ENCODE measurements around the gene NDUFA5. TPM values are rescaled to one million over a fixed set of nuclear protein-coding genes. Genes with fewer than 3 reads are reported as not detected.
A peak's percentile ranks its signal among the peaks of the same experiment; 100 is the strongest.

NDUFA5 gene
- total RNA-seq, 2 donors from 2014 or later, result 48.6 to 52.3 TPM

GRCh38 chr7:123598657-123599056, 41.0 kb upstream of the NDUFA5 start:
- Histone ChIP-seq H3K27me3 (ENCODE audit: control insufficient read depth, insufficient read depth, low read length, poor library complexity, severe bottlenecking) (no peaks in the 10 kb centered on the region), H3K9me3 (ENCODE audit: control insufficient read depth, low read length) (no peaks in the 10 kb centered on the region), H3K9ac (ENCODE audit: extremely low read depth, low read length, poor library complexity, severe bottlenecking) (no peak overlapping the region), H3K36me3 (ENCODE audit: control insufficient read depth, insufficient read depth, low read length) (no peaks in the 10 kb centered on the region), H3K27ac (ENCODE audit: low read depth, low read length) (no peak overlapping the region), H3K4me3 (ENCODE audit: low read length) (no peak overlapping the region), H3K4me1 (ENCODE audit: control insufficient read depth, insufficient read depth, low read length) (no peaks in the 10 kb centered on the region)
- 92 to 95% methylated on average over 2 to 3 of the region's 3 CpGs for WGBS, 2 experiments (ENCODE audit: insufficient coverage in 1 of 2, insufficient read length in 1 of 2)
- TF ChIP-seq CTCF (conservative IDR thresholded peaks at IDR 0.05), result no peak
- Mint-ChIP-seq H3K36me3 (ENCODE audit: low read depth) (no peaks in the 10 kb centered on the region), H3K4me1 (peaks cover 17% of the 10 kb centered on the region), H3K27me3 (ENCODE audit: insufficient read depth) (no peaks in the 10 kb centered on the region), H3K27ac (no peak overlapping the region), H3K4me3 (no peak overlapping the region), H3K9me3 (no peaks in the 10 kb centered on the region)
- no peak for DNase-seq

DNA sequence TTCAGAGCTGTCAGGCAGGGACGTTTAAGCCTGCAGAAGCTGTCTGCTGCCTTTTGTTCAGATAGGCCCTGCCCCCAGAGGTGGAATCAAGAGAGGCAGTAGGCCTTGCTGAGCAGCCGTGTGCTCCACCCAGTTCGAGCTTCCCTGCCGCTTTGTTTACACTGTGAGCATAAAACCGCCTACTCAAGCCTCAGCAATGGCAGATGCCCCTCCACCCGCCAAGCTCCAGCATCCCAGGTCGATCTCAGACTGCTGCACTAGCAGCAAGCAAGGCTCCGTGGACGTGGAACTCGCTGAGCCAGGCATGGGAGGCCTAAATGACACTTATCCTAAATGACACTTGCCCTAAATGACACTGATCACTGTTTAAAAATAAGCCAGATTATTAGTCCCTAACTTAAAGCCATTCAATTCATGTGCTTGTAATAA, 37.2 kb upstream of the NDUFA5 start:
- Mint-ChIP-seq H3K4me1 (peaks cover 13% of the 10 kb centered on the region), H3K27me3 (ENCODE audit: insufficient read depth) (peaks cover 9% of the 10 kb centered on the region), H3K4me3 (no peak overlapping the region), H3K36me3 (ENCODE audit: low read depth) (no peaks in the 10 kb centered on the region), H3K27ac (peak overlapping the region; percentile 81), H3K9me3 (no peaks in the 10 kb centered on the region)
- H3K27ac ChIP-seq (ENCODE audit: low read depth, low read length), result no peak overlapping the region
- 11 to 18% methylated on average over 4 to 10 of the region's 10 CpGs for WGBS, 2 experiments (ENCODE audit: insufficient coverage in 1 of 2, insufficient read length in 1 of 2)
- no peaks in the 10 kb centered on the region for H3K27me3 ChIP-seq (ENCODE audit: control insufficient read depth, insufficient read depth, low read length, poor library complexity, severe bottlenecking)
- H3K4me3 ChIP-seq (ENCODE audit: low read length), result peak overlapping the region; percentile 43
- H3K9ac ChIP-seq (ENCODE audit: extremely low read depth, low read length, poor library complexity, severe bottlenecking), result no peak overlapping the region
- H3K9me3 ChIP-seq (ENCODE audit: control insufficient read depth, low read length), result no peaks in the 10 kb centered on the region
- peak; percentile 89 for DNase-seq
- peak; percentile 52 for TF ChIP-seq CTCF (conservative IDR thresholded peaks at IDR 0.05)
- no peaks in the 10 kb centered on the region for H3K36me3 ChIP-seq (ENCODE audit: control insufficient read depth, insufficient read depth, low read length)
- no peaks in the 10 kb centered on the region for H3K4me1 ChIP-seq (ENCODE audit: control insufficient read depth, insufficient read depth, low read length)

DNA sequence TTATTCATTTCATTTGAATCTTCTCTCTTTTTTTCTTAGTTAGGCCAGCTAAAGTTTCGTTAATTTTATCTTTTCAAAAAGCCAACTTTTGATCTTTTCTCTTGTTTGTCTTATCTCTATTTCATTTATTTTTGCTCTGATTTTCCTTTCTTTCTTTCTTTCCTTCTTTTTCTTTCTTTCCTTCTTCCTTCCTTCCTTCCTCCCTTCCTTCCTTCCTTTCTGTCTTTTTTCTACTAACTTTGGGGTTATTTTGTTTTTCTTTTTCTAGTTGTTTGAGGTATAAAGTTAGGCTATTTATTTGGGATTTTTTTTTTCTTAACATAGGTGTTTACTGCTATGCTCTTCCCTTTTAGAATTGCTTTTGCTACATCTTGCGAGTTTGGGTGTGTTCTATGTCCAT, 30.8 kb upstream of the NDUFA5 start:
- Histone ChIP-seq H3K4me1 (ENCODE audit: control insufficient read depth, insufficient read depth, low read length) (no peaks in the 10 kb centered on the region), H3K9ac (ENCODE audit: extremely low read depth, low read length, poor library complexity, severe bottlenecking) (no peak overlapping the region), H3K4me3 (ENCODE audit: low read length) (no peak overlapping the region), H3K9me3 (ENCODE audit: control insufficient read depth, low read length) (no peaks in the 10 kb centered on the region), H3K27ac (ENCODE audit: low read depth, low read length) (no peak overlapping the region), H3K27me3 (ENCODE audit: control insufficient read depth, insufficient read depth, low read length, poor library complexity, severe bottlenecking) (no peaks in the 10 kb centered on the region), H3K36me3 (ENCODE audit: control insufficient read depth, insufficient read depth, low read length) (no peaks in the 10 kb centered on the region)
- WGBS, 2 experiments (ENCODE audit: insufficient coverage in 1 of 2, insufficient read length in 1 of 2), result 93% methylated on average over 2 of the region's 2 CpGs; no CpG with 5 or more reads in 1 of the 2 experiments
- DNase-seq, result no peak
- Mint-ChIP-seq H3K4me1 (no peaks in the 10 kb centered on the region), H3K27me3 (ENCODE audit: insufficient read depth) (peaks cover 12% of the 10 kb centered on the region), H3K4me3 (no peak overlapping the region), H3K27ac (no peak overlapping the region), H3K36me3 (ENCODE audit: low read depth) (no peaks in the 10 kb centered on the region), H3K9me3 (no peaks in the 10 kb centered on the region)
- TF ChIP-seq CTCF (conservative IDR thresholded peaks at IDR 0.05), result no peak
